COLO668 (cell line): ENCODE results near the gene TLL2.
A peak's percentile ranks its signal among the peaks of the same experiment; 100 is the strongest.

Experiments used
- DNase-seq: peaks from one replicate; lab custom pipeline; 2025; ENCODE audit not compliant: unreplicated experiment; lab: John Stamatoyannopoulos, UW

The TLL2 gene

DNA sequence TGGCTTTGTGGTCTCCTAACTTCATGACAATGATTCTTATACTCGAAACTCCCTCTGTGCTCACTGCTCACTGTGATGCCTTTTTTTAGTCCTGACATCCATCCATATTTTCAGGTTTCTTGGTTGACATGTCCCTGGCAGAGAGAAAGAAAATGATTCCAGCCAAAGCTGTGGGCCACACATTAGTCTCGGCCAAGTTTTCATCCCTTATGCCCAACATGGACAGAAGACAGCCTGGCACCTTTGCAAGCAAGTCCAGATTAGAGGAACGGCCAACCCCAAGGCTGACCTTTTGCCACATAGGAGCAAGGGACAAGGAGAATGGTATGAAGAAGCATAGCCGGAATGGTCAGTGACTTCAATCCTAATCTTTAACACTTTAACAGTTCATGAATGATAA is 146.3 kb downstream of the TLL2 start:
- DNase-seq = no peak

DNA sequence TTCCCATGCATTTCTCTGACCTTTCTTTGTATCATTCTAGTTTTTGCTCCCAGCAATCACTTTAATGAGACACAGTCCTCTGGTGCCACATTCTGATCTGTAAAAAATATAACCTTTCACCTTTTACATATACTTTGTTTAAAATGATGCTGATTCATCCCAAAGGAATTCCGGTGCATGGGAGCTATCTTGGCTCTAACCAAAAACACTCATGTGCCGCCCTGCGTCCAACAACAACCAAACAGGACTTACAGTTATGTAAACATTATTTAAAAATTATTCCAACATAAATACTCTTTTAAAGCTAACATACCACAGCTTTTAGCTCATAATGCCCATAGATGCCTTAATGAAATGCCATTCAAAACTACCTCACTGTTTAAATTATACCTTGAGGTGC is 147.2 kb downstream of the TLL2 start:
- DNase-seq = no peak

DNA sequence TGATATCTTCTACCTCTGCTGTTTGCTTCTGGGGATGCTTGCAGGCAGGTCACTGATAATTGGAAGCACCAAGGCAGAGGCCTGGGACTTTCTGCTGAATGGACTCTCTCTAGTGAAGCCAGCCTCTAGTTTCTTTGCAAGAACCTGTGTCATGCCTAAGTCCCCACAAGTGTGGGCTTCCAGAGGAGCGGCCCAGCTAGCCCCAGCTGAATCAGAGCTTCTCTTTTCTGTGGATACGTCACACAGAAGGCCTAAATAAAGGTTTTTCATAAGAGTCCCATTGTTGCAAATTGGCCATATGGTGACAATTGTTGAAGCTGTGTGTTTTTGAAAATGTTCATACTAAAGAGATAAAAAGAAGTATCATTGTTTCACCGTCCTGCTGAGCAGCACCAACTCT is 148.2 kb downstream of the TLL2 start:
- DNase-seq = no peak

DNA sequence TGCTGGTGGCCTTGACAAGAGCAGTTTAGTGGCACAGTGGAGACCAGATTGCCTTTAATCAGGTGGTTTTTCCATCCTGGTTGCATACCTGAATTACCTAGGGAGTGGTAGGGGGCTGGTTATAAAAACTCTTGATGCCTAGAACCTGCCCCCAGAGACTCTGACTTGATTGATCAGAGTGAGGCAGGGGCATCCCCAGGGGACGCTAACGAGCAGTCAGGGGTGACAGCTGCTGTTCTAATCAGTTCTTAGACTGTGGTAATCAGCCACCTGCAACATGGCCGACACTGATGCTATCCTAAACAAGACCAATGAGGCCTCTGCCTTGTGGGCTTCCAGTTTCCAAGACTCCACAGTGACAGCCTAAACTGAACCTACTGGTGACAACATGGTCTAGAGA is 153.0 kb downstream of the TLL2 start:
- no peak for DNase-seq

DNA sequence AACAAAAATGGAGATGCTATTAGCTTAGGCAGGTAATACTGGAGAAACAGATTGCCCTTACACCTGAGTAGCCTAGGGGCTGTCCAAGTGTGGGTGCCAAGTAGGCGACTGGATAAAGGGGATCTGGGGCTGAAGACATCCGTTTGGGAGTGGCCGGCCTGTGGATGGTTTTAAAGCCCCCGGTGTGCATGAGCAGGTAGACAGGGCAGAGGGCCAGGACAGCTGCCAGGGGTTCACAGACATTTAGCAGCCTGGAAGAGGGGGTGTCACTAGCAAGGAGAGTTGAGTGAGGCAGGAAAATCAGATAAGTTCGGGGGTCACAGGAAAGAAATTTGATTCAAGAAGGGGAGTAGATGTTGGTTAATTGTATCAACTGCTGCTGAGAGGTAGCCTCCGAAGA is 153.4 kb downstream of the TLL2 start:
- no peak for DNase-seq

DNA sequence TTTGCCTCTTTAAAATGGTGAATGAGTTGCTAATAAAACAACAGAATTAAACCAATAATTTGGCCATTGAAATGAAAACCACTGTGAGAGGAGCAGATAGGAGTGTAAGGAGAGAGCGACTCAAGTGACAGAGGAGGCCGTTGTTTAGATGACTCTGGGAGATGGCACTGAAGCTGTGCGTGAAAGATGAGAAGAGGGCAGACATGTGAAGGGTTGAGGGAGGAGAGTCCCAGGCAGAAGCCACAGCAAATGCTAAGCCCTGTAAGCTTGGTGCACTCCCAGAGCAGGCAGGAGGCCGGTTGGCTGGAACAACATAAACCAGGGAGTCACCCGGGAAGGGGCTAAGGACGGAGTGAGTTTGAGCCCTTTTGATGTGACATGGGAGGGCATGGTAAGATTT is 154.1 kb downstream of the TLL2 start:
- DNase-seq = no peak

DNA sequence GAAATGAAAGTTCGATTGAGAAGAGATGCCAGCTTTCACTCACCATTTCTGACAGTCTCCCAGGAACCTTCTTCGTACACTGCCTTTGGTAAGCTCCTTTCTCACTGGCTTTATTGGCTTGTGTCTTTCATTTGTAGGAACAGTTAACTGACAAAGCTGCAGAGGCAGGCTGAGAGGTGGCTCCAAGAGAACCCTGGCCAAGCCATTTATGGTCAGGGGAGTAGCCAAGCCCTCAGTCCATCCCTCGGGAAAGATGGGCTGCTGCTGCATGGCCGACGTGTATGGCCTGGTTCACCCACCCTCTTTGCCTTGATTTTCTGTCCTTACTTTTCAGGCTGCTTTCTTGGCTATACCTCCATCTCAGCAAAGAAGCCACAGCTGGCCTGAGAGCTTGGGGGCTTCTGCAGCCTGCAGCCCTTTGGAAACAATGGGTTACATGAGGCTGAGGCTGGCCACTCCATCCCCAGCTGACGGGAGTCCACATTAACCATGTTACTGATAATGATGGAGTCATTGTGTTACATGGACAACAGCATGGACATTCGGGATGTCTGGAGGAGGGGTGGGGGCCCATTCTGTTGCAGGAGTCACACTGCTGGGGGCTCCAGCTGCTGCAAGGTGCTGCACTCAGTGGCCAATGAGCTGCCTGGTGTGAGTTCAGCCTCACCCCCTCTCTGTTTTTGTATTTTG is 154.7 kb downstream of the TLL2 start, which contains the start of gene OPALIN:
OPALIN (minus strand) TSS at position 152 of the 690 bp plus-strand sequence; CDS start at position 46, 106 bp downstream.
- DNase-seq = no peak

DNA sequence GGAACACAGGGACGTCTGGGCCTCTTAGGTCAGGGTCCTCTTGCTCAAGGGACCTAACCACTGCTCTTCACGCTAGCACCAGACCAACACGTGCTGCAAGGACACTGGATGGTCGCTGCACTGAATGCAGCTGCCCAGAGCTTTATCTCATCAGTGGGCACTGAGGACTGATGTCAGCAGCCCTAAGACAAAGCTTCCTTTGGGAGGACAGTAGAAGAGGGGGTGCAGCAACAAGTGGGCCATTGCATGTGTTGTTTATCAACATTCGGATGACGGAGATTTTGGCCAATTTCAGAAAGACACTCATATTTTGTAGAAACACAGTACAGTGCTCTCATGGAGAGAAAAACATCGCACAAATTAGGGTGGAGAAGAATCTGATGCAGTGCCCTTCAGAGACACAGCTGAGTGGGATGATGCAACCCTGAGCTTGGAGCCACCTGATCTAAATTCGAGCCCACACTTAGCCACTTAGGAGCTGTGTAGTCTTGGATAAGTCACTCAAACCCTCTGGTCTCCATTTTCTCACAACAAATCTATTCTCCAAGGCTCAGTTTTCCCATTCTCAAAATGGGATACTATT is 156.6 kb downstream of the TLL2 start:
- DNase-seq = no peak

DNA sequence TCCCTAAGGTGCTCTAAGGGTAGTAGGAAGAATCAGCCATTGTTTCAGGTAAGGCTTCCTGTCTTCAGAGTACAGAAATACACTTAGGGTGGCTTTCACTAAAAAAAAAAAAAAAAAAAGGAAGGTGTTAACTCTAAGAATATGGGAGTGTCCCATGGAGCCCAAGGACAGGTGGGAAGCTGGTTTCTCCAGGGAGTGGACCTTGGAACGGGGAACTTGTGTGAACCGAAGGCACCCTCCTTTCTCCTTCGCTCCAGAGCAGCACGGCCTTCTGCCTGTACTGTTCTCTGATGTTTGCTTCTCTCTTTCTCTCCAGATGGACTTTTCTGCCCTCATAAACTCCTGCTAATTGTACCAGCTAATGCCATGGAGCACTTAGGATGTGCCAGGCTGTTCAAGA is 161.1 kb downstream of the TLL2 start:
- no peak for DNase-seq

DNA sequence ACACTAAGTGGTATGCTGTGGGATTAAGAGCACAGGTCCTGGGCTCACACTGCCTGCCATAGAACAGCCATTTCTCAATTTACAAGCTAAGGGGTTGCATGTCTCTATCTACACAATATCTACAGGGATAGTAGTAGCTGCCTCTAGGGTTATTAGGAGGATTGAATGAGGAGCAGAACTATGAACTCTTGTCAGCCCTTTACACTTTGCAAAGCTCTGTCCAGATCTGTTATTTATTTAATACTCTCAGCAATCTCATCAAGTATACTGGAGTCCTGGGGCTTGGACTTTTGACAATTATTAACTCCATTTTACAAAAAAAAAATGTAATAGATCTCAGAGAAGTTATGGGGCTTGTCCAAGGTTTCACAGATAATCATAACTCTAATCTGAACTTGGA is 161.7 kb downstream of the TLL2 start:
- no peak for DNase-seq

DNA sequence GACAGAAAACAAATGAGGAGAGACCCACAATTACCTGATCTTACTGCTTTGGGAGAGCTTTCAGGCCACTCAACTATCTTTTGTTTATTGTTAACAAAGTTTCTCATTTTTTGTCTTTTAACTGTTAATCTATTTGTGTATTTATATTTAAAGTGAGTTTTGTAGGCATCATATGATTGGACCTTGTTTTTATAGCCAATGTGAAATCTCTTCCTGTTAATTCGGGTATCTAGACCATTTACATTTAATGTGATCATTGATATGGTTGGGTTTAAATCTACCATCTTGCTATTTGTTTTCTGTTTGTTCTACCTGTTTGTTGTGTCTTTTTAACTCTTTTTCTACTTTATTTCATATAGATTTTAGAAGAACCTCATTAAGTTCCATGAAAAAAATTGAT is 167.4 kb downstream of the TLL2 start:
- DNase-seq = no peak

DNA sequence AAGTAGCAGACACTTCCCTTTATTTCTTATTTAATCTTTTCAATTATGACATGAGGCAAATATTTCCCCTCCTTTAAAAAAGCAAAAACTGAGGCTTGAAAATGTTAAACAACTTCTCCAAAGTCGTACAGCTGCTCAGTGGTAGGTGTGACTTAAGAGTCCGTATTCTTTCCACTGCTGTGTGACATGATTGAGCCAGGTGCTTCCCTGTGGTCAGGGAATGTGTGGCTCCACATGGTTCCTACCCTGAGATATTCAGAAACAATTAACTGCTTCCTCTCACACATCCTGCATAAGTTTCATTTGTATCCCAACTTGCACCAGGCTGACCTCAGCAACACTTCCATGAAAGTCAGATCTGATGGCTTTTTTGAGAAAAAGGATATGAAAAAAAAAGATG is 168.5 kb downstream of the TLL2 start:
- DNase-seq = no peak

DNA sequence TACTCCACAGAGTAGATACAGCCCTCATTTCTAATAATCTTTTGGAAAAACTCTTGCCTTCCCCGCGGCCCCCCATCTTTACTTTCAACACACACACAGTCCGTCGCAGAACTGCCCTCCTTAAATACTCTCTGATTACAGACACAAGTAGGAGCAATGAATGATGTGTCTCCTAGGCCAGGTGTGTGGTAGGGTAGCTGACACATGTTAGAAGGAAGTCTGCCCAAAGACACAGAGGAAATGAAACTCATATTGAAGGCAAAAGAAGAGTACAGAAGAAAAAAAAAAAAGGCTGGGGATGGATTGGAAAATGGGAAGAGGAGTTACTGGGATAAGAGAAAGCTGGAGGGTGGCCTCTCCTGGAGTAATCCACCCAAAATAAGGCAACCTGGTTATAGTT is 169.5 kb downstream of the TLL2 start:
- DNase-seq = no peak

DNA sequence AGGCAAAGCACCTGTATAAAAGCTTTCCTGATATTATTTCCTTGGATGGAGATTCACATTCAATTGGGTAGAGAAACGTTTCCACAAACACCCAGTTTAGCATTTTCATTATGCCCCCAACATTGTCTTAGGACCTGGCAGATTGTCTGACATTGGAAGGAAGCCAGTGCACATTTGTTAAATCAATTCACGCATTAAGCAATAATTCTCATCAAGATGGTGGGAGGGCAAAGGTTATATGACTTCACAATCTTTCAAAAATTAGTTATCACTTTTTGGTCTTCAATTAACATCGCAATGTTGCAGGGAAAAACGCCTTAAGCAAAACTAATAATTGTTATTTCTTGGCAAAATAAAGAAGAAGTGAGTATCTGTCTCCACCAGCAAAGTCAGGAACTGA is 171.3 kb downstream of the TLL2 start:
- no peak for DNase-seq

DNA sequence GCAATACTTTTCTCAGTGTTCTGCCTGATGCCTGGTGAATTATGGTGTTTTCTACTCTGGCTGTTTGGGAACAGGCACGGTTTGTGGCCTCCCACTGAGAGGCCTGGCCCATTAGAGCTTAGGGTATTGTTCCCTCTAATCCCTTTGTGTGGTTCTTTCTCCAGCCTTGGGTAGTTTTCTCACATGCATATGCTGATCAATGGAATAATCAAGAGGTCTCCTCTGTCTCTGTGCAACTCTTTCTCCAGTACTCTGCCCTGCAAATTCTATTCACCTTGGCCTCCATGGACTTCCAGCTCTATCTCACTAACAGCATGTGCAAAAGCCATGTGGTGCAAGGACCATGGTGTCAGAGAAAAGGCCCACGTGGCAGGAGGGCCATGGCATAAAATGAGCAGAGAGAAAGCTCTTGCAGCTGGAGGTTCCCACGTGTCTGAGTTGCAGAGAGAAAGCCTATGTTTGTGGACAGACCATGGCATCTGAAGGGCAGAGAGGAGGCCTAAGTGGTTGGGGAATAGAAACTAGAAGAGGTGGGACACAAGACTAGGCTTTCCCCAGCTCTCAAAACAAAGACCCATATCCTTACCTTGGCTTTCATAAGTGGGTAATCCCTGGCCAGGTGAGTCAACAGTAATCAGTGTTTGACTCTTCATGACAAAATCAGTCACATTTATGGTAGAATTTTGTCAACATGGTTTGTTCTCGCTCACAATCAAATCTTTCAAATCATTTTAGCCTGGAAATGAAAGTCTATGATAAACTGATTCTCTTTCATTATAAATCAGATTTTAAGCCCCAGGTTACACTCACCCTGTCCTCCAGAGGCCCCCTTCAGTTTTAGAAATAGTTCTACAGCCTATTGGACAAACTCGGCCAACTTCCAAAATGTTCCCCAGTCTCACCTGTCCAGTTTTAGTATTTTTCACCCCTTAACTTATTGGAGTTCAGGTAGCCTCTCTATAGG is 172.2 kb downstream of the TLL2 start:
- DNase-seq = no peak

DNA sequence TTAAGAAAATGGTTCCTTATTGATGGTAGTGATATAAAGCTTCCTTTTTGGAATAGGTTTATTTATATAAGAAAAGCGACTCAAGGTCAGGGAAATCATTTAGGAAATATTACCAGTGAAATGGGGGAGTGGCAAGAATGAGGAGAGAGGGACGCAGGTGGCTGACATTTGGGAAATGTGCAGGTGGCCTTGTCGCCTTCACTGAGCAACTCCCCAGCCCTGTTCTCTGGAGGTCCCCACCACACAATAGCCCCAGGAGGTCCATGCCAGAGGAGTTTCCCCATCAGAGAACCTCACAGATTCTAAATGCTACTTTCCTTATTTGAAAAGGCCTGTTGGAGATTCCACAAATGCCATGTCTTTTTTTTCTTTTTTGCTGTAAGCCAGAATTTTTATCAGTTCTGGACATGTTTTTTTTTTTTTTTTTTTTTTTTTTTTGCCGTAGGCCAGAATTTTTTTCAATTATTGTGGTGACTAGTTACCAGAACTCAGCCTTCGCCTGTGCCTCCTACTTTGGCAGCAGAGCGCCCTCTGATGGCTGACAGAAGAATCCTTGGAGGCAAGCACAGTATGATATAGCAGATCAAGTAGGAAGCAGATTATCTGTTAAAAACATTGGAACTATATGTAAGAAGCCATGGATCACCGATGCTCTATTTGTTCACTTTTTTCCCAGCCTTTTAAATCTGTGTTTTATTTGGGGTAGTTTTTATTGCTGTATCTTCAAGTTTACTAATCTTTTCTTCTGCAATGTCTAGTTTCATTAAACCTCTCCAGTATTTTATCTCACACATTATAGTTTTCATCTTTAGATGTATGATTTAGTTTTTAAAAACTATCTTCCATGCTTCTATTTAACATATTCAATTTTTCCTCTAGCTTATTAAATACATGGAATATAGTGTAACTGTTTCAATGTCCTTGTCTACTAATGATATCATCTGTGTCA is 173.5 kb downstream of the TLL2 start:
- peak; percentile 33 for DNase-seq

DNA sequence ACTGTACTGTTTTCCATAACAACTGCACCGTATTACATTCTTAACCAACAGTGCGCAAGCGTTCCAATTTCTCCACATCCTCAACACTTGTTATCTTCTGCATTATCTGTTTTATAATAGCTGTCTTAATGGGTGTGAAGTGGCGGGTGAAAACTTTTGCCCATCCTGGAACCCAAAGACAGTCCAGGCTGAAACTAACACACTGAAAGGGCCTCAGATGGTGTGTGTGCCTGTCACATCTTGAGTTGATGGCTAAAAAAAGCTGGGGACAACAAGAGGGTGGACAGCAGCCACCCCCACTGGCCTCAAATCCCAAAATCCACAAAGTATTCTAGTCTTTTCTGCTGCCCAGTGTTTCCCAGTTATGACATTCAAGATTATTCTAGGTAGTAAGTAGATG is 174.3 kb downstream of the TLL2 start:
- no peak for DNase-seq

DNA sequence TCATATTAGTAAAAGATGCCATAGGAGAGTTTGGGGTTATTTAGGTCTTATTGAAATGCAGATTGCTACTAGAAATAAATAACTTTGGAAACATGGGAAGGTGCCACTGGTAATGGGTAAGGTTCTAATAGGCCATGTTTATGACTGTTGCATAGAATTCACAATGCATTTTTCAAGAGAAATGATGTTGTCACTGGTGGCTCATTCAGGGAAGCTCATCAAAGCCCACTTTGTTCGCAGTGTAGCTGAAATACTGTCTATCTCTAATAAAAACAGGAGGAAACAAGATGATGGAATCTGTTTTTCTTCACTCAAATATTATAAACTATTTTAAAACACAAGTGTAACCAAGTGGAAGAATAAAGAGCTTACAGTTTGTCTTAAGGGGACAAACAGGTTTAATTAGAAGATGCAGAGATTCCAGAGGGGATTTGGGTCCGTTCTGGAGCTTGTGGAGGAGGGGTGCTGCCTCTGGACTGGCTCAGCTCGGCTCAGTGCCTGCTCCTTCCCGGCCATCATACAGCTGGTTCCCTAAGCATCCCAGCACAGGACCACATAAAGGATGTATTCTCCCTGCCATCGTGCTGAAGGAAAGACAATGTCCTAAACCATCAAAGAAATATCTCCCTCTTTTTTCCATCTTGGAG is 175.3 kb downstream of the TLL2 start:
- no peak for DNase-seq

DNA sequence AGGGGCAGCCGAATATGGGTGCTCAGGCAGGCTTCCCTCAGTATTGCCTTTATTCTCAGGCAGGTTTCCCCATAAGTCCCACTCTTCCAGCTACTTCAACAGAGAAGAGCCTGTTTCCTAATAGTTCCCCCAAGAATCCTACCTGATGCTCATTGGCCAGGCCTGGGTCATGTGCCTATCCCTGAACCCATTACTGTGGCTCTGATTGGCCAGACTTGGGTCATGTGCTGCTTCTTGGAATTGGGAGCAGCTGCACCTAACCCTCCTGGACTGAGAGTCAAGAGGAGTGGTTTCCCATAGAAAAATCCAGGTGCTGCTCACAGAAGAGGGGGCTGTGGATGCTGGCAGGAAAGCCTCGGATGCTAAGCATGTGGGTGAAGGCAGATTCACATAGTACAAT is 176.6 kb downstream of the TLL2 start:
- DNase-seq = no peak
